NCI-H2227 (cell line): Measurements from ENCODE around the gene NMB.
"Not testable (repeated sequence)": the region's sequence is repeated elsewhere in the genome, so short reads cannot be mapped to it uniquely, and the experiment has no call there.

Source experiments
- DNase-seq: peaks from one replicate; lab custom pipeline; 2025; ENCODE audit not compliant: unreplicated experiment; lab: John Stamatoyannopoulos, UW

Gene NMB

GRCh38 chr15:84656972-84657371 is 1.0 kb downstream of the NMB start:
- no peak for DNase-seq

DNA sequence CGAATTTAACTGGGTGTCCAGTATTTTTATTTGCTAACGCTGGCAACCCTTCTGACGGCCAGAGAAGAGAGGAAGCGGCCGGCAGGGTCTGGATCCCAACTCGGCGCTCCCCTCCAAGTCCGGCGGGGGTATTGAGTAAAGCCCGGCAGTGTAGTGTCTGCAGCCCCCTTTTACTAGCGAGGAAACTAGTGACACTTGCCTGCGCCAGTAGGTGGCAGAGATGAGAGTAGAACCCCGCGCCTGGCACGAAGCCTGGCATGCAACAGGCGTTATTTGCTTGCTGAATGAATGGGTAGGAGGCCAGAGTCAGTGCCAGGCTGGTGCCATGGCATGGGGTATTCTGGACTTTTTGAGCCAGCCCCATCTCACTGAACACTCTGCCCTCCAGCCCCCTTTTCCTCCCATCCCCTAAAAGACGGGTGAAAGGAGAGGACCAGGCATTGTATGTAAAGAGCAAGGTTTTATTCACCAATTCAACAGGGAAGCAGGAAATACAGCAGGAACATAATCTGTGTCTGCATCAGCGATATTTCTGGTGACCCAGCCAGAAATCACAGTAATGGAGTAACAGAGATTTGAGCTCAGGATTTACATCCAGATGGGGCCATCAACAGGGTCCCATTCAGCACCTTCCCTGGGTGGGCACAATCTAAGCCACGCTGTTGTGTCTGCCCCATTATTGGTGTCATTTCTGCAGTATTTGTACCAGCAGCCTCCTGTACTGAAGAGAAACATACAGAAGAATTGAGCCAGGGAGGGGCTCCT is 3.1 kb downstream of the NMB start:
- DNase-seq = peak; percentile 78

DNA sequence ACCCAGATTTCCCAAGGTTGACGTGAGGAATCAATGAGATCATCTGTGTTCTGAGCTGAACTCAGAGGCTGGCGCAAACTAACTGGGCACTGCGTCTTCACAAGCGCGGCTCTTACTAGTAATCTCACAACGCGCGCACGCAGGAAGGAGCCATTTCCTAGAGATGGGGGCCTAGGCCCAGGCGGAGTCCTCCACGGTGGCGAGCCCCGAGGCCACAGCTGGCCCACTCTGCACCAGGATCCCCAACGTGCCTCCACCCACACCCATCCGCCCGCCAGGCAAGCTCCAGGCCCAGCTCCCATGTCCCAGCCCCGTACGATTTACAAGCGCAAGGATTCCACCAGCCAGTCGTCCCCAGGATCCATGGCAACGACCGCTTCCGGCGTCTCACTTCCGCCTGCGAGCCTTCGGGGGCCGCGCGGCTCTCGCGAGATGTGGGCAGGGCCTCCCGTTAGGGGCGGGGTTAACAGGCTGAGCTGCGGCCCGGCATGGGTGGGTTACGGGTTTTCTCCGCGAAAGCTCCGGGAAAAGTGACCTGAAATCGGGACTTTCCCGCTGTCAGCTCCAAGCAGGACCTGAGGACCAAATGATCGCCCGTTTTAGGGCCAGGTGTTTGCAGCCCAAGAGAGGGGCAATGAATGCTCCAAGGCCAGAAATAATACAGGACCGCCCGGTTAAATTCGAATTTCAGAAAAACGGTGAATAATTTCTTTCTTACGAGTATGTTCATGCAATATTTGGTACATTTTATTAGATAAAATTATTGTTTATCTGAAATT is 3.9 kb downstream of the NMB start, which contains the start of gene WDR73:
Gene WDR73, minus strand, starts transcription at position 374 of the 779 bp plus-strand sequence. Its CDS starts 9 bp downstream, at position 365.
- peak; percentile 95 for DNase-seq

DNA sequence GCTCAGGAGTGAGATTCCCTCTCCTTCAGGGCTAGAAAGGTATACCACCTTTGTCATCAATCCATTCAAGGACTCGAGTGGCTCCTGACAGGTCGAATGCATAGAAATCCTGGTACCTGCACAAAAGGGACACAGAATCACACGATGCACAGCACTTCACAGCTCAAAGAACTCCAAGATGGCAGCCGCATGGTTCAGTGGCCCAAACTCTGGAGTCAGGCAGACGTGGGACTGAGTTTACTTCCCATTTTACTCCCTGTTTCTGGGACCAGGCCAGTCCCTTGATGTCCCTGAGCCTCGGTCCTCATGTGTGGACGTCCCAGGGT is 4.5 kb downstream of the NMB start:
- peak; percentile 42 for DNase-seq

DNA sequence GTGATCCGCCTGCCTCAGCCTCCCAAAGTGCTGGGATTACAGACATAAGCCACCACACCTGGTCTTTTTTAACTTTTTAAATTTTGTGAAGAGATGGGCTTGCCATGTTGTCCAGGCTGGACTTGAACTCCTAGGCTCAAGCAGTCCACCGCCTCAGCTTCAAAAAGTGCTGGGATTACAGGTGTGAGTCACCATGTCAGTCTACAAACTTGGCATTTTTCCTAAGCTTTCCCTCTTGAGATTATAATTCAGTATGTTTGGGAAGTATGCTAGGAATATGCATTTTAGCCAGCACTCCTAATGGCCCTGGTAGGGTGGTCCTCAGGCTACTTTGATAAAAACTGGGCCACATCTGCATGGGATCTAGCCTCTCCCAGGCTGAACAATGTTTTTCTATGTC is 8.3 kb downstream of the NMB start:
- no peak for DNase-seq

DNA sequence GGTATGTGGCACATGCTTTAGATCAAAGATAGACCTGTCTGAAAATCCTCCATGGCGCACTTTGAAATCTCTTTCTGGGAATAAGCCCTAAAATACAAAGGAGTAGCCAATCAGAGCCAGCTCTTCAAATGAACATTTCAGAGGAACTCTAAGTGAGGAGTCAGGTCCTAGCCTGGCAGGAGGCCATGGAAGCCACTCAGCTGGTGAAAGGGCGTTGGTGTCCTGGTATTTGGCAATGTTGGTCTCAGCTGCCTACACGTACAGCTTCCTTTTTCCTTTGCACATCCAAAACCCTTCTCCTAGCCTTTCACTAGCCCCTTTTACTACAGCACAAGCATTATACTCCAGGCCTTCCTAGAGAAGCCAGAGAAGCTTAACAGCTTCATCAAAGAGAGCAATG is 9.5 kb downstream of the NMB start:
- no peak for DNase-seq

DNA sequence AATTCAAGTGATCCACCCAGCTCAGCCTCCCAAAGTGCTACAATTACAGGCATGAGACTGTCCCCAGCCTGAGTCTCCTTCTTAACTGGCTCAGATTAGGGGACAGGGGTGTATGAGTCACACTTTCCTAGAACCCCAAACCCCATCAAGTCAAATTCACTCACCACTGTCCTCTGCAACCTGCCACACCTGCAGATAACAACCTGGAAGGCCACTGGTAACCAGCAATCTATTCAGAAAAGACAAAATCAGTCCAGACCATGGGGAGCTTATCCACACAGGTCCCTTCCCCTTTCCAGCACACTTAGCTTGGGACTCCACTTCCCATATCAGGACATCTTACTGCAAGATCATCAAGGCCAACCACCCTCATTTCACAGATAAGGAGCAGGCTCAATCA is 10.3 kb downstream of the NMB start:
- no peak for DNase-seq

GRCh38 chr15:84645997-84646396 is 12.0 kb downstream of the NMB start:
- DNase-seq = no peak

- DNase-seq = no peak
Observed at GRCh38 chr15:84645496-84645895, 12.5 kb downstream of the NMB start.

GRCh38 chr15:84643838-84644237 is 14.2 kb downstream of the NMB start:
- DNase-seq = no peak

- DNase-seq = not testable (repeated sequence)
Observed at GRCh38 chr15:84642640-84643039, 15.4 kb downstream of the NMB start.

- not testable (repeated sequence) for DNase-seq
Observed at GRCh38 chr15:84641871-84642270, 16.1 kb downstream of the NMB start.

- no peak for DNase-seq
Observed at GRCh38 chr15:84638103-84638502, 19.9 kb downstream of the NMB start.

GRCh38 chr15:84634228-84634837 is 23.7 kb downstream of the NMB start:
- no peak for DNase-seq

DNA sequence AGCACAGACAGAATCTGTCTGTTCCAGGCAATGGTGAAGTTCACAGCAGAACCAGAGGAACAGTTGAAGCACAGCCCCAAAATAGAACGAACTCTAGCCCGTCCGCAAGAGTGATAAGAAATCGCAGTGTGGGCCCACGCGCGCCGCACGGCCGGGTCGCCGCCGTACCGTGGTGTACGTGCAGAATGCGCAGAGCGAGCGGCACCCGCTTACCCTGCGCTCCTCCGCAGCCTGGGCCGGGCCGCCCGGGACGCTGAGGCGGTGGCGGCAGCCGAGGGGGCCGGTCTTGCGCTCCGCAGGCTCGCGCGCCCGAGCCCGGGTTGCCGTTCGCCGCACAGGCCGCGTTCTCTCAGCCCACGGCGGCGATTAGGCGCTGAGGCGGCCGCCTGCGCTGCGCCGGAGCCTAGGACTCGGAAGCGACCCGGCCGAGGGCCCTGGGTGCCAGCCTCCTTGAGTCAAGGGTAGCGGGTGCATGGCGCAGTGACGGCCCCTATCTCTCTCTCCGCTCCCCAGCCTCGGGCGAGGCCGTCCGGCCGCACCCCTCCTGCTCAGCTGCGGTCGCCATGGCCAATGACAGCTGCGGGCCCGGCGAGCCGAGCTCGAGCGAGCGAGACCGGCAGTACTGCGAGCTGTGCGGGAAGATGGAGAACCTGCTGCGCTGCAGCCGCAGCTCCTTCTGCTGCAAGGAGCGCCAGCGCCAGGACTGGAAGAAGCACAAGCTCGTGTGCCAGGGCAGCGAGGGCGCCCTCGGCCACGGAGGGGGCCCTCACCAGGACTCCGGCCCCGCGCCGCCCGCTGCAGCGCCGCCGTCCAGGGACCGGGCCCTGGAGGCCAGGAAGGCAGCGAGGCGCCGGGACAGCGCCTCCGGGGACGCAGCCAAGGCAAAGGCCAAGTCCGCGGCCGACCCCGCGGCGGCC is 24.4 kb downstream of the NMB start:
- DNase-seq = peak; percentile 59

GRCh38 chr15:84631706-84632272 is 26.2 kb downstream of the NMB start:
- no peak for DNase-seq

DNA sequence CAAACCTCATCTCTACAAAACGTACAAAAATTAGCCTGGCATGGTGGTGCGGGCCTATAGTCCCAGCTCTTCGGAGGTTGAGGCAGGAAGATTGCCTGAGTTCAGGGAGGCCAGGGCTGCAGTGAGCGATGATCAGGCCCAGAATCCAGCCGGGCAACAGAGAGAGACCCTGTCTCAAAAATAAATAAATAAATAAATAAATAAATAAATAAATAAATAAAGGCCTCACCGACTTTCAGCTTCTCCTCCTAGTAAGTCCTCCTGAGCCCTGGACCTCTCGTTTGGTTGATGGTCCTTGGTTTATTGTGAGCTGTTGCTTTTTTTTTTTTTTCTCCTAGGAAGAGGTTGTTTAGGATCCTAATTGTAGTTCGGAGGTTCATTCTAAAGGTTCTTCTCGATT is 29.0 kb downstream of the NMB start:
- no peak for DNase-seq

GRCh38 chr15:84625123-84625522 is 32.9 kb downstream of the NMB start:
- no peak for DNase-seq

- no peak for DNase-seq
Observed at GRCh38 chr15:84624359-84624758, 33.6 kb downstream of the NMB start.

GRCh38 chr15:84621358-84621979 is 36.5 kb downstream of the NMB start:
- no peak for DNase-seq
